Neutrophil (primary cell): Measurements from ENCODE around the gene TACC2.

Source experiments
- H3K27ac ChIP-seq: fragments of 200-600 bp; sonication (generic); 2 replicates; pipeline ENCODE4 v1.5.1; 2016; ENCODE audit warnings: mild to moderate bottlenecking, moderate library complexity
- H3K27me3 ChIP-seq: fragments of 200-600 bp; sonication (generic); 2 replicates; pipeline ENCODE4 v1.6.0; 2016; ENCODE audit warnings: mild to moderate bottlenecking
- H3K36me3 ChIP-seq: fragments of 200-600 bp; sonication (generic); 2 replicates; pipeline ENCODE4 v1.5.1; 2017
- H3K4me1 ChIP-seq, 2 experiments: fragments of 200-600 bp in 1 of 2; sonication (generic) in 1 of 2; 1 replicate in 1 of 2; 2 replicates in 1 of 2; pipeline versions ENCODE4 v1.5.1 to v1.6.1; 2013 to 2016; ENCODE audit warnings: low read depth in 1 of 2, low read length in 1 of 2, mild to moderate bottlenecking in 1 of 2, moderate library complexity in 1 of 2; ENCODE audit not compliant: control insufficient read depth in 1 of 2, insufficient read depth in 1 of 2
- H3K4me3 ChIP-seq, 2 experiments: fragments of 200-600 bp in 1 of 2; sonication (generic) in 1 of 2; 1 replicate in 1 of 2; 2 replicates in 1 of 2; pipeline ENCODE4 v1.5.1; 2013 to 2016; ENCODE audit warnings: low read depth in 1 of 2, low read length in 1 of 2, mild to moderate bottlenecking in 1 of 2, moderate library complexity in 1 of 2
- H3K9me3 ChIP-seq: fragments of 200-600 bp; sonication (generic); 2 replicates; pipeline ENCODE4 v1.5.1; 2016
- TF ChIP-seq, protein P1 (sequence below): fragments of 200-600 bp; sonication (generic); IDR thresholded peaks from 2 replicates; pipeline ENCODE4 v1.5.1; 2016; ENCODE audit warnings: antibody characterized with exemption

The TACC2 gene

DNA sequence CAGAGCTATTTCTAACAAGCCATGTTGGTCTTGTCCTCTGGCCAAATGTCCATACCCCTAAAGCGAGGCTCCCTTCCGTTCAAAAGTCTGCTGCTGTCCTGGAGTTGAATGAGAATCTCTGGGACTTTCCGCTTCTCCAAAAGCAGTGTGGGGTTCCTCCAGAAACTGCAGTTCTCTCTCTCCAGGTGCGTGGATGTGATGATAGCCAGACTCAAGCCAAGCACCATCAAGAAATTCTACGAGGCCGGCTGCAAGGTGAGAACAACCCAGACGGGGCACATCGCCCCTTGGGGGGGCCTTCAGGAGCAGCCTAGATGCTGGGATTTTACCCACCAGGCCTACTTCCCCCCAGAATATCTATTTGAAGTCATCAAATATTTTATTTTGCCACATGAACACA is 308.6 kb downstream of the TACC2 start:
- no peak overlapping the region for H3K4me3 ChIP-seq
- TF ChIP-seq, protein P1, sequence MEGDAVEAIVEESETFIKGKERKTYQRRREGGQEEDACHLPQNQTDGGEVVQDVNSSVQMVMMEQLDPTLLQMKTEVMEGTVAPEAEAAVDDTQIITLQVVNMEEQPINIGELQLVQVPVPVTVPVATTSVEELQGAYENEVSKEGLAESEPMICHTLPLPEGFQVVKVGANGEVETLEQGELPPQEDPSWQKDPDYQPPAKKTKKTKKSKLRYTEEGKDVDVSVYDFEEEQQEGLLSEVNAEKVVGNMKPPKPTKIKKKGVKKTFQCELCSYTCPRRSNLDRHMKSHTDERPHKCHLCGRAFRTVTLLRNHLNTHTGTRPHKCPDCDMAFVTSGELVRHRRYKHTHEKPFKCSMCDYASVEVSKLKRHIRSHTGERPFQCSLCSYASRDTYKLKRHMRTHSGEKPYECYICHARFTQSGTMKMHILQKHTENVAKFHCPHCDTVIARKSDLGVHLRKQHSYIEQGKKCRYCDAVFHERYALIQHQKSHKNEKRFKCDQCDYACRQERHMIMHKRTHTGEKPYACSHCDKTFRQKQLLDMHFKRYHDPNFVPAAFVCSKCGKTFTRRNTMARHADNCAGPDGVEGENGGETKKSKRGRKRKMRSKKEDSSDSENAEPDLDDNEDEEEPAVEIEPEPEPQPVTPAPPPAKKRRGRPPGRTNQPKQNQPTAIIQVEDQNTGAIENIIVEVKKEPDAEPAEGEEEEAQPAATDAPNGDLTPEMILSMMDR = no peak
- no peaks in the 10 kb centered on the region for H3K27me3 ChIP-seq

DNA sequence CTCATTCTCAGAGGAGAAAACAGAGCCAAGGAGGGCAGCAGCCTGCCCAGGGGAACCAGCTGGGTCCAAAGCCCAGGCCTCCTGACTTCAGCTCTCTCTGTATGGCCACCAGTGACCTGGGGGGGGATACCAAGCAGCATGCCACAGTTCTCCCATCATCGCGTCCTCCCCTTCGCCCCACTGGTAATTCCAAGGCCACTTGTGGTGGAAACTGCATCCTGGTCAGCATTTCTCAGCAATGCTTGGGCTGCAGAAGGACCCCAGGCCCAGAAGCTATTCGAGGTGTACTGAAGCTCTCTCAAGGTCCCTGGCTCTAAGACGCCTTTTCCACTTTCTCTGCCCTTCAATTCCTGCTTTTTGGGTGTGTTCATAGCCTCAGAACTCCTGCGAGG is 309.2 kb downstream of the TACC2 start:
- Histone ChIP-seq H3K4me3 (no peak overlapping the region), H3K36me3 (no peaks in the 10 kb centered on the region), H3K27ac (no peak overlapping the region), H3K9me3 (no peaks in the 10 kb centered on the region), H3K4me1 (no peaks in the 10 kb centered on the region), H3K27me3 (no peaks in the 10 kb centered on the region)
- TF ChIP-seq, protein P1 = no peak

More for the DNA sequence above, 308.6 kb downstream of the TACC2 start:
- H3K9me3 ChIP-seq = no peaks in the 10 kb centered on the region
- no peak overlapping the region for H3K27ac ChIP-seq
- H3K36me3 ChIP-seq = no peaks in the 10 kb centered on the region
- no peaks in the 10 kb centered on the region for H3K4me1 ChIP-seq

- TF ChIP-seq, protein P1 = no peak
- no peaks in the 10 kb centered on the region for H3K27me3 ChIP-seq
Measured at GRCh38 chr10:122298598-122299301, 309.8 kb downstream of the TACC2 start.

GRCh38 chr10:122299423-122300075 is 310.6 kb downstream of the TACC2 start:
- TF ChIP-seq, protein P1 = no peak
- Histone ChIP-seq H3K27ac (no peak overlapping the region), H3K36me3 (no peaks in the 10 kb centered on the region), H3K4me3 (no peak overlapping the region), H3K4me1 (no peaks in the 10 kb centered on the region), H3K9me3 (no peaks in the 10 kb centered on the region), H3K27me3 (no peaks in the 10 kb centered on the region)

More at GRCh38 chr10:122298598-122299301, 309.8 kb downstream of the TACC2 start:
- H3K4me1 ChIP-seq = no peaks in the 10 kb centered on the region
- no peaks in the 10 kb centered on the region for H3K9me3 ChIP-seq
- H3K4me3 ChIP-seq = no peak overlapping the region
- no peaks in the 10 kb centered on the region for H3K36me3 ChIP-seq
- H3K27ac ChIP-seq = no peak overlapping the region

DNA sequence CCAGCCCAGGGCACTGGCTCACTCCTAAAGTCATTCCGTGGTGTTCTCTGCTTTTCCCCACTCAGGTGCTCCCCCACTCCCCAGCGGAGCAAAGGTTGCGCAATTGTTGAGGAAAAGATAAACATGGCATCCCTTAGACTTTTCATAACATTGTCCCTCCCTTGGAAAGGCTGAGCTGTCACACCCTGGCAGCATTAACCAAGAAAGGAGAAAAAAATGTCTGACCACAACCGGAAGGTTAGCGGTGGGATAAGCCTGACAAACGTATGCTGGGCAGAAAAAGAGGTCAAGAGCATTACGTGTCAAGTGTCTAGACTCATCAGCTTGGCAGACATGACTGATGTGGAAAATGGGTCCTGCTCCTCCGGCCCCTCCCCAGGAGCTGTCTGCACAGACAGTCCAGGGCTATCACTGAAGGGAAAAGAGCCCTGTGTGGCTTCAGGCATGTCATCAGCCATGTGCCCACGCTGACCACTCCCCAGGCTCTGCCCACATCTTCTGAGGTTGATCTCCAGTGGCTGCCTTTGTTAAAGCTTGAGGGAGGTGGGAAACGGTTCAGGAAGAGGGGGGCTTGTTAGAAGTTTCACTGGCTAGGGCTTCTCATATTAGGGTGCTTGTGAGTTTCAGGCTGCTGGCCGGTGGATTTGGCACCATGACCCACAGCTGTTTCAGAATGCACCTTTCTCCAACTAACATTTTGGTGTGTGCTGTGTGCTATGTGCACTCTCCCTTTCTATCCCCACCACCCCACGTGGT is 312.3 kb downstream of the TACC2 start:
- TF ChIP-seq, protein P1 = no peak
- no peak overlapping the region for H3K4me3 ChIP-seq
- H3K27ac ChIP-seq = no peak overlapping the region

More for the DNA sequence above, 312.3 kb downstream of the TACC2 start:
- Histone ChIP-seq H3K4me1 (no peaks in the 10 kb centered on the region), H3K27me3 (no peaks in the 10 kb centered on the region), H3K9me3 (no peaks in the 10 kb centered on the region), H3K36me3 (no peaks in the 10 kb centered on the region)
